AG09309 (cell line): ENCODE results near the gene PRKG1.
"Not testable (repeated sequence)": the region's sequence is repeated elsewhere in the genome, so short reads cannot be mapped to it uniquely, and the experiment has no call there.

Experiments
- DNase-seq: peaks from one replicate; pipeline ENCODE4 v3.0.0-alpha.2; 2010; ENCODE audit warnings: low read depth
- H3K4me3 ChIP-seq: 2 replicates; pipeline ENCODE4 v1.5.1; 2011; ENCODE audit warnings: mild to moderate bottlenecking, low read depth, low read length, moderate library complexity; ENCODE audit not compliant: control insufficient read depth
- CTCF ChIP-seq: IDR thresholded peaks from 2 replicates; pipeline ENCODE4 v1.5.1; 2011; ENCODE audit warnings: mild to moderate bottlenecking, low read depth, low read length, inconsistent platforms; ENCODE audit not compliant: insufficient read depth, control insufficient read depth; ENCODE audit errors: missing control alignments

Gene PRKG1

GRCh38 chr10:52226197-52226847, 1152.0 kb downstream of the PRKG1 start:
- DNase-seq, result no peak
- no peak for TF ChIP-seq CTCF
- H3K4me3 ChIP-seq, result no peak overlapping the region

GRCh38 chr10:52228556-52228955, 1154.3 kb downstream of the PRKG1 start:
- no peak overlapping the region for H3K4me3 ChIP-seq
- TF ChIP-seq CTCF, result no peak
- no peak for DNase-seq

GRCh38 chr10:52229291-52229931, 1155.1 kb downstream of the PRKG1 start:
- no peak for DNase-seq
- TF ChIP-seq CTCF, result no peak
- H3K4me3 ChIP-seq, result no peak overlapping the region

- no peak for DNase-seq
- no peak overlapping the region for H3K4me3 ChIP-seq
- TF ChIP-seq CTCF, result no peak
Observed at GRCh38 chr10:52232561-52233350, 1158.5 kb downstream of the PRKG1 start.

GRCh38 chr10:52233351-52233991, 1159.2 kb downstream of the PRKG1 start:
- not testable (repeated sequence) for H3K4me3 ChIP-seq, DNase-seq

- no peak for TF ChIP-seq CTCF
- no peak for DNase-seq
- H3K4me3 ChIP-seq, result no peak overlapping the region
Observed at GRCh38 chr10:52239771-52240170, 1165.5 kb downstream of the PRKG1 start.

- DNase-seq, result no peak
- no peak for TF ChIP-seq CTCF
- no peak overlapping the region for H3K4me3 ChIP-seq
Observed at GRCh38 chr10:52245547-52245946, 1171.3 kb downstream of the PRKG1 start.

DNA sequence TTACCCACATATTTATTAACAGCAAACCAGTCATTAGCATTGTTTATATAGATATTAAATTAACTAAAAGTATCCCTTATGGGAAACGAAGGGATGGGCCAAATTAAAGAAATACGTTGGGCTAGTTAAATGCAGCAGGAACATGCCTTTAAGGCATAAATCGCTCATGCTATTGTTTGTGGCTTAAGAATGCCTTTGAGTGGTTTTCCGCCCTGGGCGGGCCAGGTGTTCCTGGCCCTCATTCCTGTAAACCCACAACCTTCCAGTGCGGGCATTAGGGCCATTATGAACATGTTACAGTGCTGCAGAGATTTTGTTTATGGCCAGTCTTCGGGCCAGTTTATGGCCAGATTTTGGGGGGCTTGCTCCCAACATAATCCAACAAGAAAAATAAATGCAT, 1173.6 kb downstream of the PRKG1 start:
- not testable (repeated sequence) for H3K4me3 ChIP-seq, DNase-seq
